Stimulated activated CD8-positive, alpha-beta memory T cell treated with anti-CD3 and anti-CD28 coated beads, Interleukin-4, amount 100 ng/mL, for 24 hours (primary cell): Measurements from ENCODE around the gene GSTT2.

Experiments used
- DNase-seq: peaks from one replicate; pipeline ENCODE4 v3.0.0-alpha.2; 2020; ENCODE audit warnings: low read depth

GSTT2 gene

GRCh38 chr22:24009227-24010017 lies 29.5 kb downstream of the GSTT2 start:
- no peak for DNase-seq

GRCh38 chr22:24010018-24010391 lies 30.1 kb downstream of the GSTT2 start:
- no peak for DNase-seq

- DNase-seq: no peak
These were observed 31.8 kb downstream of the GSTT2 start for GRCh38 chr22:24011735-24012068.

GRCh38 chr22:24016156-24016555 lies 36.2 kb downstream of the GSTT2 start:
- DNase-seq: no peak

GRCh38 chr22:24021304-24021703 lies 41.4 kb downstream of the GSTT2 start:
- no peak for DNase-seq

- DNase-seq: no peak
These were observed 43.4 kb downstream of the GSTT2 start for GRCh38 chr22:24023204-24023789.

- DNase-seq: no peak
These were observed 44.4 kb downstream of the GSTT2 start for GRCh38 chr22:24024354-24024753.

- no peak for DNase-seq
These were observed 45.5 kb downstream of the GSTT2 start for GRCh38 chr22:24025475-24025874.

GRCh38 chr22:24026056-24026455 lies 46.1 kb downstream of the GSTT2 start:
- DNase-seq: no peak

- DNase-seq: no peak
These were observed 46.8 kb downstream of the GSTT2 start for GRCh38 chr22:24026733-24027132.

- DNase-seq: no peak
These were observed 47.5 kb downstream of the GSTT2 start for GRCh38 chr22:24027389-24027975.

- DNase-seq: no peak
These were observed 48.1 kb downstream of the GSTT2 start for GRCh38 chr22:24027991-24028390.

GRCh38 chr22:24028533-24028932 lies 48.6 kb downstream of the GSTT2 start:
- no peak for DNase-seq

- DNase-seq: no peak
These were observed 49.4 kb downstream of the GSTT2 start for GRCh38 chr22:24029304-24029703.

GRCh38 chr22:24030186-24030702 lies 50.3 kb downstream of the GSTT2 start:
- no peak for DNase-seq
